ENCODE results near the gene BMP7.

- no peak for TF ChIP-seq CTCF (conservative IDR thresholded peaks at IDR 0.05; ENCODE audit: low read depth, low read length)
- no peak for TF ChIP-seq EZH2 (IDR thresholded peaks at IDR 0.05; ENCODE audit: borderline replicate concordance, low read depth, low read length, poor library complexity, severe bottlenecking)
Observed at GRCh38 chr20:57150559-57150958, 115.9 kb downstream of the BMP7 start.

All from A673 (cell line).